ENCODE measurements around the gene FANCD2. TPM values are rescaled to one million over a fixed set of nuclear protein-coding genes. Genes with fewer than 3 reads are reported as not detected.
"Not testable (repeated sequence)": the region's sequence is repeated elsewhere in the genome, so short reads cannot be mapped to it uniquely, and the experiment has no call there.

Gene FANCD2
- total RNA-seq, 1 donor from 2014 or later: 6.5 TPM

GRCh38 chr3:10090179-10090578 lies 63.9 kb downstream of the FANCD2 start:
- no peak overlapping the region for H3K27ac Mint-ChIP-seq (ENCODE audit: unreplicated experiment)
- H3K9me3 Mint-ChIP-seq (ENCODE audit: unreplicated experiment): no peaks in the 10 kb centered on the region
- no peak overlapping the region for H3K4me3 Mint-ChIP-seq (ENCODE audit: unreplicated experiment)
- H3K4me1 Mint-ChIP-seq (ENCODE audit: unreplicated experiment): peaks cover 3% of the 10 kb centered on the region
- no peak for TF ChIP-seq CTCF (IDR thresholded peaks at IDR 0.05)
- no peaks in the 10 kb centered on the region for H3K36me3 Mint-ChIP-seq (ENCODE audit: unreplicated experiment)
- H3K27me3 Mint-ChIP-seq (ENCODE audit: unreplicated experiment): no peaks in the 10 kb centered on the region
- DNase-seq (ENCODE audit: extremely low spot score, unreplicated experiment): no peak

- DNase-seq (ENCODE audit: extremely low spot score, unreplicated experiment); H3K4me1 Mint-ChIP-seq (ENCODE audit: unreplicated experiment); H3K27ac Mint-ChIP-seq (ENCODE audit: unreplicated experiment); H3K9me3 Mint-ChIP-seq (ENCODE audit: unreplicated experiment); H3K36me3 Mint-ChIP-seq (ENCODE audit: unreplicated experiment); H3K4me3 Mint-ChIP-seq (ENCODE audit: unreplicated experiment); H3K27me3 Mint-ChIP-seq (ENCODE audit: unreplicated experiment): not testable (repeated sequence)
Observed at GRCh38 chr3:10090774-10091173, 64.5 kb downstream of the FANCD2 start.

- not testable (repeated sequence) for H3K36me3 Mint-ChIP-seq (ENCODE audit: unreplicated experiment); H3K27ac Mint-ChIP-seq (ENCODE audit: unreplicated experiment); H3K4me3 Mint-ChIP-seq (ENCODE audit: unreplicated experiment); H3K27me3 Mint-ChIP-seq (ENCODE audit: unreplicated experiment); H3K4me1 Mint-ChIP-seq (ENCODE audit: unreplicated experiment); H3K9me3 Mint-ChIP-seq (ENCODE audit: unreplicated experiment); DNase-seq (ENCODE audit: extremely low spot score, unreplicated experiment)
Observed at GRCh38 chr3:10091387-10091786, 65.2 kb downstream of the FANCD2 start.

- Mint-ChIP-seq H3K27ac (ENCODE audit: unreplicated experiment) (no peak overlapping the region), H3K27me3 (ENCODE audit: unreplicated experiment) (no peaks in the 10 kb centered on the region), H3K36me3 (ENCODE audit: unreplicated experiment) (no peaks in the 10 kb centered on the region), H3K4me3 (ENCODE audit: unreplicated experiment) (no peak overlapping the region), H3K9me3 (ENCODE audit: unreplicated experiment) (no peaks in the 10 kb centered on the region), H3K4me1 (ENCODE audit: unreplicated experiment) (no peaks in the 10 kb centered on the region)
- no peak for DNase-seq (ENCODE audit: extremely low spot score, unreplicated experiment)
- no peak for TF ChIP-seq CTCF (IDR thresholded peaks at IDR 0.05)
Observed at GRCh38 chr3:10093678-10094077, 67.4 kb downstream of the FANCD2 start.

GRCh38 chr3:10099041-10099440 lies 72.8 kb downstream of the FANCD2 start:
- Mint-ChIP-seq H3K36me3 (ENCODE audit: unreplicated experiment) (no peaks in the 10 kb centered on the region), H3K27me3 (ENCODE audit: unreplicated experiment) (no peaks in the 10 kb centered on the region), H3K27ac (ENCODE audit: unreplicated experiment) (no peak overlapping the region), H3K9me3 (ENCODE audit: unreplicated experiment) (no peaks in the 10 kb centered on the region), H3K4me1 (ENCODE audit: unreplicated experiment) (no peaks in the 10 kb centered on the region), H3K4me3 (ENCODE audit: unreplicated experiment) (no peak overlapping the region)
- TF ChIP-seq CTCF (IDR thresholded peaks at IDR 0.05): no peak
- DNase-seq (ENCODE audit: extremely low spot score, unreplicated experiment): no peak

- TF ChIP-seq CTCF (IDR thresholded peaks at IDR 0.05): no peak
- H3K27ac Mint-ChIP-seq (ENCODE audit: unreplicated experiment): no peak overlapping the region
Observed at GRCh38 chr3:10106919-10107318, 80.7 kb downstream of the FANCD2 start.

More at GRCh38 chr3:10106919-10107318, 80.7 kb downstream of the FANCD2 start:
- no peak for DNase-seq (ENCODE audit: extremely low spot score, unreplicated experiment)
- no peaks in the 10 kb centered on the region for H3K9me3 Mint-ChIP-seq (ENCODE audit: unreplicated experiment)
- H3K36me3 Mint-ChIP-seq (ENCODE audit: unreplicated experiment): no peaks in the 10 kb centered on the region
- no peak overlapping the region for H3K4me3 Mint-ChIP-seq (ENCODE audit: unreplicated experiment)
- no peaks in the 10 kb centered on the region for H3K4me1 Mint-ChIP-seq (ENCODE audit: unreplicated experiment)
- no peaks in the 10 kb centered on the region for H3K27me3 Mint-ChIP-seq (ENCODE audit: unreplicated experiment)
